ENCODE data around the gene PRR23C.

DNA sequence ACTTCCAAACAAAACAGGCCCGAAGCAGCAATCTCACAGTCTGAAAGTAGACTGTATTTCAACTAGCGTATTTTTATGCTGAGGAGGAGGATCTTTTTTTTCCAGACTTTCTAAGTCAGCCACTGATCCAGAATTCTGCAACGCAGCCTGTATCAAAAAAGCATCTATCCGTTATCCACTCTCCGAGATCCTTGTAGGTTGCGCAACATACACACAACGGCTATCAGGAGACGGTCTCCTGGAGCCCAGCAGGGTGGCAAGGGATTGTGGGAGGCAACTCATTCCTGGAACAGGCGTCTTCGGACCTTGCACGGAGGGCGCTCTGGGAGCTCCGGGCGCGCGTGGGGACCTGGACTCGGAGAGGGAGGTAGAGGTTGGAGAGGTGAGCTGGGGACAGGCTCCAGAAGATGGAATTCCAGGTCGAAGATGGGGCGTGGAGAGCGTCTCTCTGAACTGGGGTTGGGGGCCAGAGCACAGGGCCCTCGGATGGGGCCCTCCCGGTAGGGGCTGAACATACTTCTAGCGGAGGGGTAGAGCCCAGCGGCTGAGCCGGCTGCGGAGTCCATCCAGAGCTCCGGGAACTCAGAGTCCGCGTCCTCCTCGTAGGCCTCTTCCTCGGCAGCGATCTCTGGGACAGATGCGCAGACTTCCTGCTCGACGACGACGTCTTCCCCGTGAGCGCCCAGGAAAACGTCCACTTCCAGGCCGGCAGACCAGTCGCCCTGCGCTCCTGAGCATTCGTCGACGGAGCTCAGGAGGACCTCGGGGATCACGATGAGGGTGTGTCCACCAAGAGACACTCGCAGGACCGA lies 932 bp downstream of the PRR23C start:
- TF ChIP-seq GATA2 (IDR thresholded peaks at IDR 0.05; ENCODE audit: low read depth, low read length) (no peak), GATA3 (IDR thresholded peaks at IDR 0.05; ENCODE audit: low read depth, low read length) (no peak)

Measured in SH-SY5Y (cell line).